NCI-H2227 (cell line): Measurements from ENCODE around the gene IGF2BP2.
"Not testable (repeated sequence)": the region's sequence is repeated elsewhere in the genome, so short reads cannot be mapped to it uniquely, and the experiment has no call there.

Source experiments
- DNase-seq: peaks from one replicate; lab custom pipeline; 2025; ENCODE audit not compliant: unreplicated experiment; lab: John Stamatoyannopoulos, UW

The IGF2BP2 gene

GRCh38 chr3:185807445-185808068 lies 17.3 kb downstream of the IGF2BP2 start:
- no peak for DNase-seq

- not testable (repeated sequence) for DNase-seq
Observed at GRCh38 chr3:185798831-185799110, 26.1 kb downstream of the IGF2BP2 start.

- no peak for DNase-seq
Observed at GRCh38 chr3:185797993-185798830, 26.6 kb downstream of the IGF2BP2 start.

- no peak for DNase-seq
Observed at GRCh38 chr3:185797108-185797881, 27.5 kb downstream of the IGF2BP2 start.

- DNase-seq = no peak
Observed at GRCh38 chr3:185796431-185797107, 28.3 kb downstream of the IGF2BP2 start.

GRCh38 chr3:185793381-185793780 lies 31.5 kb downstream of the IGF2BP2 start:
- DNase-seq = no peak

GRCh38 chr3:185792955-185793354 lies 31.9 kb downstream of the IGF2BP2 start:
- DNase-seq = no peak

GRCh38 chr3:185789891-185790830 lies 34.7 kb downstream of the IGF2BP2 start:
- no peak for DNase-seq

- DNase-seq = no peak
Observed at GRCh38 chr3:185789134-185789533, 35.7 kb downstream of the IGF2BP2 start.

GRCh38 chr3:185788292-185788691 lies 36.5 kb downstream of the IGF2BP2 start:
- DNase-seq = no peak

- no peak for DNase-seq
Observed at GRCh38 chr3:185786956-185787877, 37.6 kb downstream of the IGF2BP2 start.

GRCh38 chr3:185786258-185786657 lies 38.6 kb downstream of the IGF2BP2 start:
- DNase-seq = not testable (repeated sequence)

- DNase-seq = no peak
Observed at GRCh38 chr3:185784317-185784716, 40.5 kb downstream of the IGF2BP2 start.

- DNase-seq = no peak
Observed at GRCh38 chr3:185781759-185782158, 43.1 kb downstream of the IGF2BP2 start.

- DNase-seq = no peak
Observed at GRCh38 chr3:185779461-185779860, 45.4 kb downstream of the IGF2BP2 start.

- DNase-seq = no peak
Observed at GRCh38 chr3:185778821-185779220, 46.0 kb downstream of the IGF2BP2 start.

- DNase-seq = no peak
Observed at GRCh38 chr3:185778094-185778493, 46.7 kb downstream of the IGF2BP2 start.

GRCh38 chr3:185770109-185770508 lies 54.7 kb downstream of the IGF2BP2 start:
- DNase-seq = no peak

- DNase-seq = peak; percentile 59
Observed at GRCh38 chr3:185768578-185768982, 56.3 kb downstream of the IGF2BP2 start.
